KMS-11 (cell line): ENCODE results near the gene ARHGAP5.

Source experiments
- H2AFZ ChIP-seq: fragments of 200-600 bp; sonication (generic); 2 replicates; pipeline ENCODE4 v1.6.1; 2016; ENCODE audit warnings: antibody characterized with exemption, mixed run types, low read depth
- H3K27ac ChIP-seq: fragments of 200-600 bp; sonication (generic); 2 replicates; pipeline ENCODE4 v1.6.1; 2016; ENCODE audit warnings: mild to moderate bottlenecking, mixed run types
- H3K27me3 ChIP-seq: fragments of 200-600 bp; sonication (generic); 2 replicates; pipeline ENCODE4 v1.6.1; 2017; ENCODE audit warnings: mild to moderate bottlenecking, low read depth, mixed run types, moderate library complexity; ENCODE audit not compliant: insufficient read depth
- H3K36me3 ChIP-seq: fragments of 200-600 bp; sonication (generic); 2 replicates; pipeline ENCODE4 v1.6.1; 2017; ENCODE audit warnings: mild to moderate bottlenecking, mixed run types; ENCODE audit not compliant: insufficient read depth
- H3K4me1 ChIP-seq: fragments of 200-600 bp; sonication (generic); 2 replicates; pipeline ENCODE4 v1.6.1; 2016; ENCODE audit warnings: mild to moderate bottlenecking, low read depth, mixed run types; ENCODE audit not compliant: poor library complexity, severe bottlenecking
- H3K4me2 ChIP-seq: fragments of 200-600 bp; sonication (generic); 2 replicates; pipeline ENCODE4 v1.7.0; 2016; ENCODE audit warnings: mild to moderate bottlenecking, mixed run types
- H3K4me3 ChIP-seq: fragments of 200-600 bp; sonication (generic); IDR thresholded peaks from 2 replicates; pipeline ENCODE4 v1.6.1; 2017; ENCODE audit warnings: low read depth, low read length, mixed read lengths; ENCODE audit not compliant: insufficient read depth
- H3K79me2 ChIP-seq: fragments of 200-600 bp; sonication (generic); 2 replicates; pipeline ENCODE4 v1.6.1; 2016; ENCODE audit warnings: low read depth, mixed run types; ENCODE audit not compliant: insufficient read depth
- H3K9ac ChIP-seq: fragments of 200-600 bp; sonication (generic); 2 replicates; pipeline ENCODE4 v1.6.1; 2016; ENCODE audit warnings: mild to moderate bottlenecking, mixed run types
- H4K20me1 ChIP-seq: fragments of 200-600 bp; sonication (generic); 2 replicates; pipeline ENCODE4 v1.6.1; 2016; ENCODE audit warnings: mild to moderate bottlenecking, mixed run types; ENCODE audit not compliant: insufficient read depth
- TF ChIP-seq, protein P1 (sequence below): fragments of 200-600 bp; sonication (generic); conservative IDR thresholded peaks from 2 replicates; pipeline ENCODE4 v1.6.1; 2017; ENCODE audit warnings: low read depth, mild to moderate bottlenecking, antibody characterized with exemption, low read length, moderate library complexity, mixed read lengths

Gene ARHGAP5

DNA sequence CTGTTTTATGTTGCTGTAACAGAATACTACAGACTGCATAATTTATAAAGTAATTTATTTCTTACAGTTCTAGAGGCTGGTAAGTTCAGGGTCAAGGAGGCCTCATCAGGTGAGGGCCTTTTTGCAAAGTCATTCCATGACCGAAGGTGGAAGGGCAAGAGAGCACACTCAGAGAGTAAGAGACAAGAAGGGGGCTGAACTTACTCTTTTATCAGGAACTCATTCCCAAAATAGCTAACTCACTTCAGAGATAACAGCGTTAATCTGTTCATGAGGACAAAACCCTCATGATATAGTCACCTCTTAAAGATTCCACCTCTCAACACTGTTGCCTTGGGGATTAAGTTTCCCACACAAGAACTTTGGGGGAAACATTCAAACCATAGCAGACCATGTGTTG is 73.3 kb downstream of the ARHGAP5 start:
- Histone ChIP-seq H3K79me2 (no peaks in the 10 kb centered on the region), H3K27ac (no peak overlapping the region), H3K4me3 (no peak overlapping the region), H3K9ac (no peak overlapping the region), H3K36me3 (no peaks in the 10 kb centered on the region), H2AFZ (no peak overlapping the region), H3K4me1 (no peaks in the 10 kb centered on the region), H3K4me2 (no peak overlapping the region), H3K27me3 (no peaks in the 10 kb centered on the region), H4K20me1 (no peaks in the 10 kb centered on the region)
- TF ChIP-seq, protein P1, sequence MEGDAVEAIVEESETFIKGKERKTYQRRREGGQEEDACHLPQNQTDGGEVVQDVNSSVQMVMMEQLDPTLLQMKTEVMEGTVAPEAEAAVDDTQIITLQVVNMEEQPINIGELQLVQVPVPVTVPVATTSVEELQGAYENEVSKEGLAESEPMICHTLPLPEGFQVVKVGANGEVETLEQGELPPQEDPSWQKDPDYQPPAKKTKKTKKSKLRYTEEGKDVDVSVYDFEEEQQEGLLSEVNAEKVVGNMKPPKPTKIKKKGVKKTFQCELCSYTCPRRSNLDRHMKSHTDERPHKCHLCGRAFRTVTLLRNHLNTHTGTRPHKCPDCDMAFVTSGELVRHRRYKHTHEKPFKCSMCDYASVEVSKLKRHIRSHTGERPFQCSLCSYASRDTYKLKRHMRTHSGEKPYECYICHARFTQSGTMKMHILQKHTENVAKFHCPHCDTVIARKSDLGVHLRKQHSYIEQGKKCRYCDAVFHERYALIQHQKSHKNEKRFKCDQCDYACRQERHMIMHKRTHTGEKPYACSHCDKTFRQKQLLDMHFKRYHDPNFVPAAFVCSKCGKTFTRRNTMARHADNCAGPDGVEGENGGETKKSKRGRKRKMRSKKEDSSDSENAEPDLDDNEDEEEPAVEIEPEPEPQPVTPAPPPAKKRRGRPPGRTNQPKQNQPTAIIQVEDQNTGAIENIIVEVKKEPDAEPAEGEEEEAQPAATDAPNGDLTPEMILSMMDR: no peak

DNA sequence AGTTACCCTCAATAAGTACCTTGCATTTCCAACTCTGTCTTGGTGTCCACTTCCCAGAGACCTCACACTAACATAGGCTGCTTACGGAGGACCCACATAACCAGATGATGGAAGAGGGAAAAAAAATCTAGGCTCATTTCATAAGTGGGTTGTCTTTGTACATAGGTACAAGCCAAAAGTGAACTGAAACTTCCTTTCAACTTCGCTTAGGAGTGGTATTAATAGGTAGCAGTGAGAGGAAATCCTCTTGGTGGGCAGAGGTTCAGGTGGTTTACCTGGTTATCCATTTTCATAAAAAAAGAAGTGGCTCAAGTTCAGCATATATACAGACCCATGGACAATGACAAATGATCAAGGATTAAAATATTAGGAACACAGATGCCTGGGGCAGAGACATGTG is 88.9 kb downstream of the ARHGAP5 start:
- H3K27me3 ChIP-seq: no peaks in the 10 kb centered on the region
- H3K4me2 ChIP-seq: no peak overlapping the region
- H3K4me3 ChIP-seq: no peak overlapping the region
- no peak overlapping the region for H3K27ac ChIP-seq
- TF ChIP-seq, protein P1: no peak
- H4K20me1 ChIP-seq: no peaks in the 10 kb centered on the region
- H2AFZ ChIP-seq: no peak overlapping the region
- H3K4me1 ChIP-seq: no peaks in the 10 kb centered on the region
- no peaks in the 10 kb centered on the region for H3K79me2 ChIP-seq
- no peak overlapping the region for H3K9ac ChIP-seq
- H3K36me3 ChIP-seq: no peaks in the 10 kb centered on the region

DNA sequence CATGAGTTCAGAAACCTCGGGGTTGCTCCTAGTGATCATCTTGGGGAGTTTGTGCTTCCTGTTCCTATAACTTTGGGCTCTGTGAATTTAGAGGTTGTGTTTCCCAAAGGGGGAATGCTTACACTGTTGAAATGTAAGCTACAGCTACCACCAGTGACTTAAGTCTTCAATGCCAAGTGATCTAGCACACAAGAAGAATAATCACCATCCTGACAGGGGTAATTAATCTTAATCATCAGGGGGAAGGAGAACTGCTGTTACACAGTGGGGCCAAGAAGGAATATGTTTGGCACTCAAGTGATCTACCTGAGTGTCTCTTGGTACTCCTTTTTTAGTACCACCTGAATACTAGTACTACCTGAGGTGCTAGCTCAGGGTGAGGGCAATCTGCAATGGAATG is 89.8 kb downstream of the ARHGAP5 start:
- no peaks in the 10 kb centered on the region for H3K79me2 ChIP-seq
- H3K36me3 ChIP-seq: no peaks in the 10 kb centered on the region
- H3K4me1 ChIP-seq: no peaks in the 10 kb centered on the region
- no peaks in the 10 kb centered on the region for H3K27me3 ChIP-seq
- H3K4me2 ChIP-seq: no peak overlapping the region
- no peak overlapping the region for H2AFZ ChIP-seq
- H3K4me3 ChIP-seq: no peak overlapping the region
- no peak overlapping the region for H3K9ac ChIP-seq
- TF ChIP-seq, protein P1: no peak
- H4K20me1 ChIP-seq: no peaks in the 10 kb centered on the region
- no peak overlapping the region for H3K27ac ChIP-seq

DNA sequence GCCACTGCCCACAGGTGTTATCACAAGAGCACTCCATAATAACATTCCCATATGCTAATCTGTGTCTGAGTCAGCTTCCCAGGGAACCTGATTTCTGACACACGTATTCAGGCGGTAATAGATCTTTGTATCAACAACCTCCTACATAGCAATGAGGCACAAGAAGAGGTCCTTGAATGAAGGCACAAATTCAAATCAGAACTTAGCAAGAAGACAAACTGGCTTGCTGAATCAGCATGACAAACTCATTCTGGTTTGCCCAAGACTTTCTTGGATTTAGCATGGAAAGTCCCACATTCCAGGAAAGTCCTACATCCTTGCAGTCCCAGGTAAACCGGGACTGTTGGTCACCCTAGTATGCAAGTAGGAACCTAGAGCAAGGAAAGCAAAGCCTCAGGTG is 90.8 kb downstream of the ARHGAP5 start:
- Histone ChIP-seq H3K36me3 (no peaks in the 10 kb centered on the region), H3K9ac (no peak overlapping the region)
- TF ChIP-seq, protein P1: no peak

DNA sequence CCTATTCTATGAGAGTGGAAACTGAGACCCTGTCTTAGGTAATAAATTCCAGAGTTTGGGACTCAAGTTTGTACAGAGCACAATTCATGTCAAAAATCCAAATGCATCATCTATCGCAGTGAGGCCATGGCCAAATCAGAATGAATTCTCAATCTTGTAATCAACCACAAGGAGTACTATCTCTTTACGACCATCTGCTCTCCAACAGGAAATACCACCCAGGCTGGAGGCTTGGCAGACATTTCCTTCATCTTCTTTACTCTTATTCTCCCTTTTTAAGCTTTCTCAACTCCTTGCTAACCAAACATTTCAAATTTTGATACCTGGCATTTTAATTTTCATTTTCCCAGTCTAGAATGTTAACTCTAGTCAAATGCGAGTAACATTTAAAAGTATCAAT is 92.1 kb downstream of the ARHGAP5 start:
- H3K4me3 ChIP-seq: no peak overlapping the region
- H3K27ac ChIP-seq: no peak overlapping the region
- H3K79me2 ChIP-seq: no peaks in the 10 kb centered on the region
- H2AFZ ChIP-seq: no peak overlapping the region
- no peak overlapping the region for H3K4me2 ChIP-seq
- no peak overlapping the region for H3K9ac ChIP-seq
- TF ChIP-seq, protein P1: no peak
- no peaks in the 10 kb centered on the region for H3K36me3 ChIP-seq
- H4K20me1 ChIP-seq: no peaks in the 10 kb centered on the region
- no peaks in the 10 kb centered on the region for H3K27me3 ChIP-seq
- H3K4me1 ChIP-seq: no peaks in the 10 kb centered on the region

More for the DNA sequence above, 90.8 kb downstream of the ARHGAP5 start:
- H3K27me3 ChIP-seq: no peaks in the 10 kb centered on the region
- no peaks in the 10 kb centered on the region for H3K79me2 ChIP-seq
- H3K4me2 ChIP-seq: no peak overlapping the region
- H3K27ac ChIP-seq: no peak overlapping the region
- no peak overlapping the region for H3K4me3 ChIP-seq
- no peaks in the 10 kb centered on the region for H3K4me1 ChIP-seq
- no peaks in the 10 kb centered on the region for H4K20me1 ChIP-seq
- no peak overlapping the region for H2AFZ ChIP-seq
